Activated CD8-positive, alpha-beta memory T cell treated with anti-CD3 and anti-CD28 coated beads for 1 hour (primary cell): Measurements from ENCODE around the gene CXCR5.
"Not testable (repeated sequence)": the region's sequence is repeated elsewhere in the genome, so short reads cannot be mapped to it uniquely, and the experiment has no call there.

Experiments used
- DNase-seq, 2 donors: peaks; one replicate each; pipeline ENCODE4 v3.0.0-alpha.2; 2020; ENCODE audit warnings: low read depth in 1 of 2; ENCODE audit errors: extremely low read depth in 1 of 2

The CXCR5 gene

GRCh38 chr11:118883368-118884071, at the start of gene CXCR5:
Gene CXCR5 (plus strand): TSS chr11:118883892. CDS start chr11:118883942, 50 bp downstream.
- no peak for DNase-seq

GRCh38 chr11:118834427-118835028, 49.2 kb upstream of the CXCR5 start:
- DNase-seq: no peak

DNA sequence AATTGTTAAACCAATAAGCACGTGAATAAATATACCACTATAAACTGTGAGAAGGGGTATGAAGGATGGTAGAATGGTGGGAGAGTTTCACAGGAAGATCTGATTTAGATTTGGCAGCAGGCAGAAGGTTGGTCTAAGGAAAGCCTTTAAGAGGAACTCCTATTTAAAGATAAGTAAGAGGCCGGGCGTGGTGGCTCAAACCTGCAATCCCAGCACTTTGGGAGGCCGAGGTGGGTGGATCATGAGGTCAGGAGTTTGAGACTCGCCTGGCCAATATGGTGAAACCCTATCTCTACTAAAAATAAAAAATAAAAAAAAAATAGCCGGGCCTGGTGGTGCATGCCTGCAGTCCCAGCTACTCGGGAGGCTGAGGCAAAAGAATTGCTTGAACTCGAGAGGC, 45.8 kb upstream of the CXCR5 start:
- no peak for DNase-seq

DNA sequence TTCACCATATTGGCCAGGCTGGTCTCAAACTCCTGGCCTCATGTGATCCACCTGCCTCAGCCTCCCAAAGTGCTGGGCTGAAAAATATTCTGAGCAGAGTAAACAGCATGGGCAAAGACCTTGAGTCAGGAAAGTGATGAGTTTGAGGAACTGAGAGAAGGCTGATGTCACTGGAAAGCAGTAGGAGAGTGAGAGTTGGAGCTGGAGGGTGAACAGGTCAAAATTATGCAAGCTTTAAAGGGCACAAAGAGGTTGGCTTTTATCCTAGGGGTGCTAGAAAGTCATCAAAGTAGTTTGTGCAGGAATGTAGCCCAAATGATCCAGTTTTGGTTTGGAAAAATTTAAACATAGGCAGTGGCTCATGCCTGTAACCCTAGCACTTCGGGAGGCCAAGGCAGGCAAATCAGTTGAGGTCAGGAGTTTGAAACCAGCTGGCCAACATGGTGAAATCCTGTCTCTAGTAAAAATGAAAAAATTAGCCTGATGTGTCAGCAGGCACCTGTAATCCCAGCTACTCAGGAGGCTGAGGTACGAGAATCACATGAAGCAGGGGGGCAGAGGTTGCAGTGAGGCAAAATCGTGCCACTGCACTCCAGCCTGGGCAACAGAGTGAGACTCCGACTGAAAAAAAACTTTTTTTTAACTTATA, 44.7 kb upstream of the CXCR5 start:
- no peak for DNase-seq

- no peak for DNase-seq
These were observed 42.0 kb upstream of the CXCR5 start for GRCh38 chr11:118841469-118842242.

GRCh38 chr11:118842369-118842768, 41.3 kb upstream of the CXCR5 start:
- DNase-seq: no peak

DNA sequence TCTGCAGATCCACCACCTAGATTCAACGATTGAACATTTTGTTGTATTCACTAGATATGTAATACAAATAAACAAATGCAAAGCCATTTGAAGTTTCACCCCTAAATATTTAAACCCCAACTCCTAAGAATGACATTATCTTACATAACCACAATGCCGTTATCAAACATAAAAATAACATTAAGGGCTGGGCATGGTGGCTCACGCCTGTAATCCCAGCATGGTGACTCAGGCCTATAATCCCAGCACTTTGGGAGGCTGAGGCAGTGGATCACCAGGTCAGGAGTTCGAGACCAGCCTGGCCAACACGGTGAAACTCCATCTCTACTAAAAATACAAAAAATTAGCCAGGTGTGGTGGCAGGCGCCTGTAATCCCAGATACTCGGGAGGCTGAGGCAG, 40.8 kb upstream of the CXCR5 start:
- not testable (repeated sequence) for DNase-seq

DNA sequence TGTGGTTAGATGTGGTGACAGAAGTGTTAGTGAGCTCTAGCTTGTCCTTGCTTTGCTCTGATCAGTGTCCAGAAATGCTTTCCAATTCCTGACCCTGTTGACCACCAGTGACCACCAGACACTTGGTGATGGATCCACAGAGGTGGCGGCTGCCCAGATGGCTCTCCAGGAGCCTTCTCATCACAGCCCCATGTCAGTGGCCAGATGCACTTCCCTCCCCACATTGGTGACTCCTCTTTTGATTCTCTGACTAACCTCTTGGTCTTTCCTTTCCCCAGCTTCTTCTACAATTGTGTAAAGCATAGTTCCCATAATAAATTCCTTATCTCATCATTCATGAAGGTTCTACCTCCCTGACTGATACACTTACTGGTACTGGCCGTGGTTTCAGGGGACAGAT, 40.1 kb upstream of the CXCR5 start:
- no peak for DNase-seq

DNA sequence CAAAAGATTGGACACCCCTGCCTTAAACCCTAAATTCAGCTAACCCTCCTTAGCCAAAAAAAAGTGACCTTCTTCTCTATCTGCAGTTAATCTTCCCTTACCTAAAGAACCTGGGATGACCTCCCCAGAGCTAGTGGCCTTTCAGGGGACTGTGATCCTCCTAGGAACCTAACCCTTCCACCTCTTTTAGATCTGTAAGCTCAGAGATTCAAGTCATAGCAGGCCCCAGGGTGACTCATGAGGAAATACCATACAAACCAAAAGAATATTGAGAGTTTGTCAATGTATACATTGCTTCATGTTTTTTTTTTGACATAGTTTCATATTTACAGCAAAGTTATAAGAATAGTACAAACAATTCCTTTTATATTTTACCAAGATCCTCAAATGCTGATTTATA, 38.3 kb upstream of the CXCR5 start:
- DNase-seq: no peak

GRCh38 chr11:118846181-118846935, 37.3 kb upstream of the CXCR5 start:
- DNase-seq: no peak

GRCh38 chr11:118849825-118850224, 33.9 kb upstream of the CXCR5 start:
- DNase-seq: no peak

- DNase-seq: no peak
These were observed 31.7 kb upstream of the CXCR5 start for GRCh38 chr11:118851970-118852369.

GRCh38 chr11:118853678-118854077, 30.0 kb upstream of the CXCR5 start:
- DNase-seq: no peak

DNA sequence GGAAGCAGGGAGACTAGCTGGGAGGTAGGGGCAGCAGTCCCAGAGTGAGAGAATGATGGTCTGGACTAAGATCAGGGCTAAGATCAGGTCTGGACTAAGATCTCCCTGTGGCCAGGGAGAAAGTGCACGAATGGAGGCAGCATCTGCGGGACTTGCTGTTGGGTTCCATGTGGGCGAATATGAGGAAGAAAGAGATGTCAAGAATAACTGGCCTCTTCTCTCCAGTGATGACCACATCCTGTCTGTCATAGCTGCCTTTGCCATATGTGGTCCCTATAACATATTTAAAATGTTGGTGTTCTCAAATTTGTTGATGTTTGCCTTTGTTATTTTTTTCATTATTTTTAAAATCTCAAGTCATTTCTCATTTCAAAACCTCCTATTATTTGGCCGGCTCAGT, 27.4 kb upstream of the CXCR5 start:
- DNase-seq: no peak

DNA sequence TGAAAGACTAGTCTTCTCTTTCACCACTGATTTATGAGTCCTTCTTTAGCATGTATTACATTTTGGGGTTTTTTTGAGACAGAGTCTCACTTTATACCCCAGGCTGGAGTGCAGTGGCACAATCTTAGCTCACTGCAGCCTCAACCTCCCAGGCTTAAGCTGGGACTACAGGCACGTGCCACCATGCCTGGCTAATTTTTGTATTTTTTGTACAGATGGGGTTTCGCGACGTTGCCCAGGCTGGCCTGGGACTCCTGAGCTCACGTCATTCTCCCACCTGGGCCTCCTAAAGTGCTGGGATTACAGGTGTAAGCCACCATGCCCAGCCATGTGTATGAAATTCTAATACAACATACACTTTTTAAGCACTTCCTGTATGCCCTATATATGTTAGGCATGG, 26.3 kb upstream of the CXCR5 start:
- no peak for DNase-seq

- no peak for DNase-seq
These were observed 23.7 kb upstream of the CXCR5 start for GRCh38 chr11:118859973-118860372.

DNA sequence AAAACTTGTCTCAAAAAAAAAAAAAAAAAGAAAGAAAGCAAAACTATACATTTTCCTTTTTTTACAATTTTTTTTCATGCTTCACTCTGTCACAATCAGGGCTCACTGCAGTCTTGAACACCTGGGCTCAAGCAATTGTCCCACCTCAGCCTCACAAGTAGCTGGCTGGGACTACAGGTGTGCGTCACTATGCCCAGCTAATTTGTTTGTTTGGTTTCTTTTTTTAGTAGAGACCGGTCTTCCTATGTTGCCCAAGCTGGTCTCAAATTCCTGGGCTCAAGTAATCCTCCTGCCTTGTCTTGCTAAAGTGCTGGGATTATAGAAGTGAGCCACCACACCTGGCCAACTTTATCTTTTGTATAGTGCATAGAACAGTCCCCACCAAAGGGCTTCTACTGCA, 15.0 kb upstream of the CXCR5 start:
- DNase-seq: no peak

DNA sequence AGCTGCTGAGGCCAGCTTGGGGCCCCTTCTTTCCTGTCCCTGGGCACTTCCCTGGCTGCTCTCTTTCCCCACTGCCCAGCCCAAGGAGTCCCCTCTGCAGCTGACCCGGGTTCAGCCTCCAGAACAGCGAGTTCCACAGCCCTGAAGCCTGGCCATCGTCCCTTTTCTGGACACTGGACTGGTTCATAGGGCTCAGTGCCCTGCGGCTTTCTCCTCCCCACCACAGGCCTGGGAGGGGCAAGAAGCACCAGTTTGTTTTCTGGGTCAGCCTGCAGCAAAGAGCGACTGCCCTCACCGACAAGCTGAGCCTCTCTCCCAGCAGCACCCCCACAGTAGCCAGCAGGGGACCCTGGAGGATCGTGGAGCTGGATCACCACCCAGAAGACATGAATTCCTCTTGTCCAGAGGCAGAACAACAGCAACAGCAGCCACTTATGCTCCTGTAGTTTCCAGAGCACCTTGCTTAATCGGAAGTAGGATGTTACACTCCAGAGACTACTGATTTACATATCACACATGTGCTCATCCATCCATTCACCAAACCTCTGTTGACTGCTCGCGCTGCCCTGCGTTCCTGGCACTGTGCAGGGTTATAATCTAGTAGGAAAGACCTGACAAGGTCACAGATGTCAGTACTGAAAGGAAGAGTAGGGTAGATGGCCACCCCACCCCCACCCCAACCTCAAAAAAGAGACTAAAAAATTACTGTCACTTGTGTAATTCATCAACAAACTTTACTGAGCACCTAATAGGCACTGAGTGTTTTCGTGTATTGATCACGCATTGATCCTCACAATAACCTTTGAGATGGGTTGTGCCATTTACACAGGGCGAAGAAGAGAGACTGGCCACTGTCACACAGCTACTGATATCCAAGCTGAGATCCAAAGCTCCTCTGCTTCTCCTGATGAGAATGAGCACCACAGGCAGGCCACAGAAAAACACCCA, 13.0 kb upstream of the CXCR5 start:
- no peak for DNase-seq

GRCh38 chr11:118872403-118872821, 11.3 kb upstream of the CXCR5 start:
- no peak for DNase-seq

DNA sequence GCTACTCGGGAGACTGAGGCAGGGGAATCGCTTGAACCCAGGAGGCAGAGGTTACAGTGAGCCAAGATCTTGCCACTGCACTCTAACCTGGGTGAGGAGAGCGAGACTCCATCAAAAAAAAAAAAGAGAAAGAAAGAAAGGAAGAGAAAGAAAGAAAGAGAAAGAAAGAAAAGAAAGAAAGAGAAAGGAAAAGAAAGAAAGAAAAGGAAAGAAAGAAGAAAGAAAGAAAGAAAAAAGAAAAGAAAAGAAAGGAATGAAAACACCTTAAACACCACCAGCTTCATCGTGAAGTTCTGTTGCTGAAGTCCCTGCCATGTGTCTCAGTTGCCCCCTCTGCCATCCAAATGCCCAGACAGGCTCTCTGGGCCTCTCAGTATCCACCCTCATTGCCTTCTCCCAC, 9.9 kb upstream of the CXCR5 start:
- DNase-seq: no peak
